Stimulated activated naive B cell treated with anti-CD40 and anti-IgM and Interleukin-4, amounts not matched to agents 10 μg/mL and 1 μg/mL and 100 μg/mL, for 72 hours (primary cell): Measurements from ENCODE around the gene CYSTM1.
"Not testable (repeated sequence)": the region's sequence is repeated elsewhere in the genome, so short reads cannot be mapped to it uniquely, and the experiment has no call there.

ENCODE experiments used
- ATAC-seq, 2 donors: fragments of 150-1000 bp; cut with Tn5 transposase; replicated peaks; 2 replicates each; pipeline ENCODE4 v1.10.0; 2021; ENCODE audit warnings: moderate library complexity in 1 of 2
- DNase-seq: peaks from one replicate; pipeline ENCODE4 v3.0.0; 2021
- H3K27ac Mint-ChIP-seq: one replicate; pipeline ENCODE4 v1.8.0; 2022; ENCODE audit warnings: mild to moderate bottlenecking, mixed read lengths
- H3K27me3 Mint-ChIP-seq, 2 donors: one replicate each; pipeline ENCODE4 v1.8.0; 2022; ENCODE audit warnings: mixed read lengths in 2 of 2
- H3K36me3 Mint-ChIP-seq, 2 donors: one replicate each; pipeline ENCODE4 v1.8.0; 2022; ENCODE audit warnings: mixed read lengths in 2 of 2, mild to moderate bottlenecking in 1 of 2
- H3K4me1 Mint-ChIP-seq, 2 donors: one replicate each; pipeline ENCODE4 v1.8.0; 2022; ENCODE audit warnings: mixed read lengths in 2 of 2, mild to moderate bottlenecking in 1 of 2
- H3K4me3 Mint-ChIP-seq, 2 donors: one replicate each; pipeline ENCODE4 v1.8.0; 2022; ENCODE audit warnings: mild to moderate bottlenecking in 2 of 2, mixed read lengths in 2 of 2, moderate library complexity in 1 of 2
- H3K9me3 Mint-ChIP-seq, 2 donors: one replicate each; pipeline ENCODE4 v1.8.0; 2022; ENCODE audit warnings: mixed read lengths in 2 of 2, mild to moderate bottlenecking in 1 of 2

The CYSTM1 gene

GRCh38 chr5:140142856-140143255 lies 32.1 kb upstream of the CYSTM1 start:
- Mint-ChIP-seq H3K36me3 (no peaks in the 10 kb centered on the region), H3K4me1 (peaks cover 23 to 51% of the 10 kb centered on the region in 2 donors), H3K9me3 (no peaks in the 10 kb centered on the region), H3K27me3 (peaks cover 13 to 35% of the 10 kb centered on the region in 2 donors), H3K4me3 (no peak overlapping the region), H3K27ac (no peak overlapping the region)
- ATAC-seq (no peak), DNase-seq (no peak)

- no peak for DNase-seq
- peak in 1 of 2 donors; percentile 2 for ATAC-seq
- H3K4me3 Mint-ChIP-seq, result no peak overlapping the region
These were observed 31.3 kb upstream of the CYSTM1 start for GRCh38 chr5:140143521-140144258.

DNA sequence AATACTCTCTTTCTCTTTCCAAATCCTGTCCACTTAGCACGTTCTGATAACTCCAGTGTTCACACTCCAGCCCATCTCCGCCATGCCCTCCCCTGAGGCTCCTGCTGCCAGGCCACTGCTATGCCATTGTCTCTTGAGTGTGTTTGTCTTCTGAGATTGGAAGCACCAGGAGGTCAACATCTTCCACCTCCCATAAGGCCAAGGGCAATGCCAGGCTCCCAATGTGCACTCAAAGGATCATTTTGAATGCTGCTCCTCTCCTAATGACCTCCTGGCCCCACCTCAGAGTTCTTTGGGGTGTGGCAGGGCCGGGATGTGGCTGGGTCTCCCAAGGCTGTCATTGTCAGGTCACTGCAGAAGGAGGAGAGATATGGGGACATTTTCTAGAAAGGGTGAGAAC lies 29.7 kb upstream of the CYSTM1 start:
- no peaks in the 10 kb centered on the region for H3K9me3 Mint-ChIP-seq
- peaks cover 21 to 43% of the 10 kb centered on the region in 2 donors for H3K4me1 Mint-ChIP-seq
- no peaks in the 10 kb centered on the region for H3K36me3 Mint-ChIP-seq
- ATAC-seq (no peak), DNase-seq (no peak)
- peak overlapping the region; percentile 60 to 82 for H3K4me3 Mint-ChIP-seq
- peaks cover 16 to 38% of the 10 kb centered on the region in 2 donors for H3K27me3 Mint-ChIP-seq
- no peak overlapping the region for H3K27ac Mint-ChIP-seq

More at GRCh38 chr5:140143521-140144258, 31.3 kb upstream of the CYSTM1 start:
- Mint-ChIP-seq H3K36me3 (no peaks in the 10 kb centered on the region), H3K9me3 (no peaks in the 10 kb centered on the region), H3K27ac (no peak overlapping the region), H3K4me1 (peaks cover 22 to 48% of the 10 kb centered on the region in 2 donors), H3K27me3 (peaks cover 16 to 38% of the 10 kb centered on the region in 2 donors)

GRCh38 chr5:140145818-140146522 lies 29.0 kb upstream of the CYSTM1 start:
- ATAC-seq (peak; percentile 84 to 85), DNase-seq (peak; percentile 33)
- Mint-ChIP-seq H3K4me1 (peaks cover 20 to 36% of the 10 kb centered on the region in 2 donors), H3K27ac (peak overlapping the region; percentile 56), H3K27me3 (peaks cover 16 to 38% of the 10 kb centered on the region in 2 donors), H3K9me3 (no peaks in the 10 kb centered on the region), H3K36me3 (no peaks in the 10 kb centered on the region), H3K4me3 (peak overlapping the region; percentile 60 to 82)

DNA sequence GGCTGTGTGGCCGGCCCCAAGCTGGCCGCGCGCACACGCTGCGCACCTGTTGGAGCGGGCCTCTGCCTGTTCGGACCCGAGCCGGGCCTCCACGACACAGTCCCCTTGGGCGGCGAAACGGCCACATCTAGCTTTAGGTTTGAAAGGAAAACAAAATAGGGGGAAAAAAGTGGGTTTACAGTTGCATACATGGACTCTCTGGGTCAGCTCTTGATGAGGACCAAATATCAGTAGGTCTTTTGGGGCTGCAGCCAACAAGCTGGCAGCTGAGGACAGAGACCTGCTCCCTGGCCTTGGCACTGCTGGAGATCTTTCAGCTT lies 28.5 kb upstream of the CYSTM1 start:
- ATAC-seq, result no peak
- no peaks in the 10 kb centered on the region for H3K9me3 Mint-ChIP-seq
- H3K27ac Mint-ChIP-seq, result no peak overlapping the region
- peaks cover 20 to 34% of the 10 kb centered on the region in 2 donors for H3K4me1 Mint-ChIP-seq
- peaks cover 16 to 38% of the 10 kb centered on the region in 2 donors for H3K27me3 Mint-ChIP-seq
- no peak for DNase-seq
- no peaks in the 10 kb centered on the region for H3K36me3 Mint-ChIP-seq
- H3K4me3 Mint-ChIP-seq, result peak overlapping the region; percentile 36 to 82

DNA sequence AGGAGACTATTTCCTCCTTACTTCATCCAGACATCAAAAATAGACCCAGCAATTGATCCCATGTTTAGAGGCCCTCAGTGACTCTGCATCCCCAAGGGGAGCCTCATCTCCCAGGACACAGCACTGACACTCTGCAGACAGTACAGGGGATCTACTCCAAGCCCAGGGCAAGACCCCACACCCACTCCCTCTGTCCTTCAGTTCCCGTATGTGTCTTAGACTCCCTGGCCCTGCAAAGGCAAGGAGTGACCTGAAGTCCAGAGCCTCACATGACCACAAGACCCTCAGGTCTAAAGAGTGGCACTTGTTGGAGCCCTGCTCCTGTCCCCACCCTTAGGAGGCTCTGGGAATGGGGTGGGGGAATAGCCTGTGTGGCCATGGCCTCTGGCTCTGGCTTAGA lies 27.5 kb upstream of the CYSTM1 start:
- DNase-seq, result no peak
- no peak overlapping the region for H3K4me3 Mint-ChIP-seq

DNA sequence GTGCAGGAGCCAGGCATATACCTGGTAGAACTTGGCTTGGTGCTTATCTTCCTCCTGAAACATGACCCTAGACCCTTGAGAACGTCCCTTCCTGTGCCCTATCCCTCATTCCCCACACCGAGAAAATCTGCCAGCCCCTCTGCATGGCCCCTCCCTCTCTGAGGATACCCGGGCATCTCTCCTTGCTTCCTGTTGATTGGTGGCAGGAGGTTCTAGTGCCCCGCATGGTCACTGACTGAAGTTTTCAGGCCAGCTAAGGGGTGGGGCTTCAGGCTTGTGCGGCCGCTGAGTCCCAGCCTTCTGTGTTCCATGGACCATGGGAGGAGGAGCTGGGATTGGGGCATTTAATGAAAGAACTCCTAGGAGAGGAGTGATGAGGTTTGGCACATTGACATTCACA lies 26.5 kb upstream of the CYSTM1 start:
- DNase-seq (no peak), ATAC-seq (no peak)
- peaks cover 16 to 38% of the 10 kb centered on the region in 2 donors for H3K27me3 Mint-ChIP-seq
- H3K4me1 Mint-ChIP-seq, result peaks cover 22 to 38% of the 10 kb centered on the region in 2 donors
- no peak overlapping the region for H3K4me3 Mint-ChIP-seq
- H3K36me3 Mint-ChIP-seq, result no peaks in the 10 kb centered on the region
- H3K27ac Mint-ChIP-seq, result no peak overlapping the region
- H3K9me3 Mint-ChIP-seq, result no peaks in the 10 kb centered on the region

More for the DNA sequence above, 27.5 kb upstream of the CYSTM1 start:
- no peak for ATAC-seq
- peaks cover 20 to 34% of the 10 kb centered on the region in 2 donors for H3K4me1 Mint-ChIP-seq
- peaks cover 16 to 38% of the 10 kb centered on the region in 2 donors for H3K27me3 Mint-ChIP-seq
- H3K9me3 Mint-ChIP-seq, result no peaks in the 10 kb centered on the region
- no peak overlapping the region for H3K27ac Mint-ChIP-seq
- no peaks in the 10 kb centered on the region for H3K36me3 Mint-ChIP-seq

- H3K27me3 Mint-ChIP-seq, result peaks cover 13 to 30% of the 10 kb centered on the region in 2 donors
- H3K4me3 Mint-ChIP-seq, result no peak overlapping the region
- no peaks in the 10 kb centered on the region for H3K9me3 Mint-ChIP-seq
- H3K36me3 Mint-ChIP-seq, result no peaks in the 10 kb centered on the region
- H3K27ac Mint-ChIP-seq, result no peak overlapping the region
- no peak for DNase-seq
- ATAC-seq, result no peak
- H3K4me1 Mint-ChIP-seq, result peaks cover 12 to 23% of the 10 kb centered on the region in 2 donors
These were observed 24.8 kb upstream of the CYSTM1 start for GRCh38 chr5:140150201-140150600.

- Mint-ChIP-seq H3K4me1 (peaks cover 6 to 12% of the 10 kb centered on the region in 2 donors), H3K27me3 (peaks cover 8 to 18% of the 10 kb centered on the region in 2 donors), H3K9me3 (no peaks in the 10 kb centered on the region), H3K4me3 (no peak overlapping the region), H3K36me3 (no peaks in the 10 kb centered on the region), H3K27ac (no peak overlapping the region)
- ATAC-seq, result no peak
- no peak for DNase-seq
These were observed 23.6 kb upstream of the CYSTM1 start for GRCh38 chr5:140151144-140152021.

DNA sequence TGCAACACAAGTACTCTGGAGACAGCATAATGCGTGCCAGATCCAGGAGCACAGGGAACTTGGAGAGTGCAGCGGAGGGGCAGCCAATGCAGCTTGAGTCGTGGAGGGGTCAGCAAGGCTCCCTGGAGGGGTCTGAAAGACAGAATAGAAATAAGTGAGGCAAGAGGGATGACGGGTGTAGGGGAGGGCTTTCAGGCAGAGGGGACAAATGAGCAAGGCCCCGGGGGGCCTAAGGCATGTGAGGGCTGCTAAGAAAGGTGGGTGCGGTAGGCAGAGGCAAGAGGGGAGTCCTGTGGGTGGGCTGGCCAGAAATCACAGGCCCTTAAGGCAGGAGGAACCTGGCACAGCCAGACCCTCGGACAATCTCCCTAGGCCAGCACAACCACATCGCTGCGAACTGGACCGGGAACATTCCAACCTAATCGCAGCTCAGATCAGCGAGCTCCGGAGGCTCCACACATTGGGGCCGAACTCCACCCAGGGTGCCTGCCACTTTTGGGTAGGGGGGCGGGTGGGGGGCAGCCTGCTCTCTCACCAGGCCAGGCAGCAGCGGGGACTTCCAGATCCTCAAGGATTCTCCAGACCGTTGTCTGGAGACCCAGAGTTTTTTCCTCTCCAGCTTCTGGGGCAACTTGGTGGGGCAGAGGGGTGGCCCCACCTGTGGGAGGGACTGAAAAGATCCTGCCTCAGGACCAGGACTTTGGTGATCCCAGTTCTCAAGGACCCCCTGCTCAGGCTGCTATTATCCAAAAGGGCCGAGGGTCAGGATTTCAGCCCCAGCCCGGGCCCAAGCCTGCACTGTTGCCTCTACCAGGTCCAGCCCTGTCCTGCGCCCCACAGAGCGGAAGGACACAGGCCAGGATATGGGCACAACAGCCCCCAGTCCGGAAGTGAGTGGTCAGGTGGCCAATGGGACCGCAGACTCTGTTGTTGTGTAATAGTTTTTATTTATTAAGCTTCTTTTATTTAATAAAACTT lies 22.7 kb upstream of the CYSTM1 start:
- no peak for ATAC-seq
- Mint-ChIP-seq H3K27ac (no peak overlapping the region), H3K4me3 (no peak overlapping the region), H3K9me3 (no peaks in the 10 kb centered on the region), H3K4me1 (peaks cover 6 to 10% of the 10 kb centered on the region in 2 donors), H3K36me3 (no peaks in the 10 kb centered on the region), H3K27me3 (peaks cover 8 to 9% of the 10 kb centered on the region in 2 donors)
- DNase-seq, result no peak

DNA sequence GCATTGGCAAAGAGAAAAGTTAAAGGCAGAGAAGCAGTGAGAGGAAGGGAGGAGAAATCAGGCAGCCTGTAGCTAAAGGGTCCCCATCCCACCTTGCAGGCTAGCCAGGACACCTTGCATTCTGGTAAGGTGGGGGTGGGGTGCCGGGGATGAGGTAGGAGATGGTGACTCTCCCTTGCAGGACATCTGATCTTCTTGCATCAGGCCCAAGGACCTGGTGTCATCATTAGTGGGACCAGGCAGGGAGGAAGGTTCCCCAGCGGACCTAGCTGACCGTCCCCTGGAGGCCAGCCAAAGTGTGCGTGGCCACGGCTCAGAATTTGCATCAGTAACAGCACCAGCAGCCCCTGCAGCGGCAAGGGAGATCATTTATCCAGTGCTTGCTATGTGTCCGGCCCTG lies 21.7 kb upstream of the CYSTM1 start:
- peaks cover 6 to 12% of the 10 kb centered on the region in 2 donors for H3K4me1 Mint-ChIP-seq
- no peaks in the 10 kb centered on the region for H3K36me3 Mint-ChIP-seq
- no peak overlapping the region for H3K4me3 Mint-ChIP-seq
- no peaks in the 10 kb centered on the region for H3K27me3 Mint-ChIP-seq
- H3K27ac Mint-ChIP-seq, result no peak overlapping the region
- H3K9me3 Mint-ChIP-seq, result no peaks in the 10 kb centered on the region
- ATAC-seq (no peak), DNase-seq (no peak)

GRCh38 chr5:140153905-140154304 lies 21.1 kb upstream of the CYSTM1 start:
- Mint-ChIP-seq H3K27me3 (no peaks in the 10 kb centered on the region), H3K9me3 (no peaks in the 10 kb centered on the region), H3K36me3 (no peaks in the 10 kb centered on the region), H3K27ac (no peak overlapping the region), H3K4me3 (no peak overlapping the region), H3K4me1 (peaks cover 6 to 12% of the 10 kb centered on the region in 2 donors)
- no peak for DNase-seq
- ATAC-seq, result no peak

- peaks cover 6 to 12% of the 10 kb centered on the region in 2 donors for H3K4me1 Mint-ChIP-seq
- not testable (repeated sequence) for H3K4me3 Mint-ChIP-seq, H3K27me3 Mint-ChIP-seq, ATAC-seq, H3K27ac Mint-ChIP-seq, H3K36me3 Mint-ChIP-seq, DNase-seq, H3K9me3 Mint-ChIP-seq
These were observed 20.1 kb upstream of the CYSTM1 start for GRCh38 chr5:140154710-140155381.
